NCI-H446 (cell line): ENCODE data around the gene PPP6R2.

ENCODE experiments used
- DNase-seq, 2 experiments: peaks; one replicate each; lab custom pipeline; 2025; lab: John Stamatoyannopoulos, UW

Gene PPP6R2

DNA sequence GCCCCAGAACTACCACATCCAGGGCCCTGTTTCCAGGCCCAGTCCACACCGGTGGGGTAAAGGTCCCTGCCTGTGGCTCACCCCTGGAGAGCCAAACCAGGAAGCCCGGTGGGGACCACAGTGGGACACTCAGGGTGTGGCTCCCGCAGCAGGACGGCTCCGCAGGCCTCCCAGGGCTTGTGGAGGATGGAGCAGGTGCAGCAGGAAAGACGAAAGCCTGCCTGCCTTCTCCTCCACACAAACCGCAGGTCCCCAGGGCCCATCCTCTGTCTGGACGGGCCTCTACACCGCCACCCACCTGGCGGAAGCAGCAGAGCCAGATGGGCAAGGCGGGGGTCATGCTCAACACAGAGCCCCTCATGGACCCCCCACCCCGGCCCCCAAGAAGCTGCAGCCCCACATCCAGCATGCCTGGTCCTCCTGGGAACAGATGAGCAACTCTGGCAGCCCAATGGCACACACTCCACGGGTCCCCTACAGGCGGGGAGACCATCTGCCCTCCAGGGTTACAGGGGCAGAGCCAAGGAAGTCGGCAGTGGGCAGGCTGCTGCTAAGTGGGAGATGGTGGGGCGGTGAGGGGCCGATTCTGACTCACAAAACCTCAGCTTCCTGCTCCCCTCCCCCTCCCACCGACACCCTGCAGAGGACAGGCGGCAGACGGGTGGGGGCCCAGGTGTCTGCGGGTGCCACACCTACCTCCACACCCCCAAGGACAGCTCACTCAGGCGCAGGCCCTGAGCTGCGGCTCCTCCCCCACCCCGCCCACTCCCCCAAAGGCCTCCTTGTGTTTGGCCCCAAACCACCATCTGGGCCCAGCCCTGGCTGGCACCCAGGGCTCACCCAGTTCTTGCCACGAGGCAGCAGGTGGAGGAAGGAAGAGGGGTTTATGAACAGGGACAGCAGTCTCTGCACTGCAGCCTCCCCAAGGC, 126.5 kb downstream of the PPP6R2 start:
- peak in 1 of 2 experiments; percentile 46 for DNase-seq

DNA sequence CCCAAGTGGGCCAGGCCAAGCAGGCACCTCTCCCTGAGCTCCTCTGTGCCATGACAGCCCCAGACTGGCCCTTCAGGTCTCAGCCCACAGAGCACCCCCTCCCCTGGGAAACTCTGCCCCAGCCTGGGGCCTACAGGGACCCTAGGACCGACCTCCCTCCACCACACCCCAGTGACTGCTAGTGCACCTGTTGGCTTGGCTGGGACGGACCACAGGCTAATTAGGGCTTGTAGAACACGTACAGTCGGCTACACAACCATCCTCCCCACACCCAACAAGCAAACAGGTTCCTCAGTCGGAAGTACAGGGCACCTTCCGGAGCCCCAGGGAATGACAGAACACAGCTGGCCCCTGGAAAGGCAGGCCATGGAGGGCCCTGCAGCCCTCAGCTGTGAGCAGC, 127.4 kb downstream of the PPP6R2 start:
- no peak for DNase-seq

DNA sequence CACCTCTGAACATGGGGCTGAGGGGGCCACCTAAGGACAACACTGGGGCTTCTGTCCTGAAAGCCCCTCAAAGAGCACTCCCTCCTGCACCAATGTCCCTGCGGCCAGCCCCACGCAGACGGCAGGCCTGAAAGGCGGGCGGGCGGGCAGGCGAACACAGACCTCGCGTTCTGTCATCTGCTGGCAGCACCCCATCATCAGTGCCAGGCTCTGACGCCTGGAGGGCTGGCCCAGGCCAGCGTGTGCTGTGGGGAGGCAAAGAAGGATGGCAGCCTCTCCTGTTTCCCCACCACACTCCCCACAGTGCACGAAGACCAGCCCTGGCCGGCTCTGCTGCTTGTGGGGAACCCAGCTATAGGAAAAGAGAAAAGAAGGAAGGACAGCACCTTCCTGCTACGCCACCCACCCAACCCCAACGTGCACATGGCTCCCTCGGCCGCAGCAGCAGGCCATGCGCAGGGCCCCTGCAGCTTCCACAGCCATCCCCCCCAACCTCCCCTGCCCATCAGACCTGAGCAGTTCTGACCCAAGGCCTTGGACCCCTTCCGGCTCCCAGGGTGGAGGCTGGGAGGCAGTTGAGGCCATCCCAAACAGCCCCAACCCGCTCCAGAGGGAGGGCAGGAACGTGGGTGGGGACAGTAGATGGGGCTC, 128.2 kb downstream of the PPP6R2 start:
- DNase-seq, result no peak

DNA sequence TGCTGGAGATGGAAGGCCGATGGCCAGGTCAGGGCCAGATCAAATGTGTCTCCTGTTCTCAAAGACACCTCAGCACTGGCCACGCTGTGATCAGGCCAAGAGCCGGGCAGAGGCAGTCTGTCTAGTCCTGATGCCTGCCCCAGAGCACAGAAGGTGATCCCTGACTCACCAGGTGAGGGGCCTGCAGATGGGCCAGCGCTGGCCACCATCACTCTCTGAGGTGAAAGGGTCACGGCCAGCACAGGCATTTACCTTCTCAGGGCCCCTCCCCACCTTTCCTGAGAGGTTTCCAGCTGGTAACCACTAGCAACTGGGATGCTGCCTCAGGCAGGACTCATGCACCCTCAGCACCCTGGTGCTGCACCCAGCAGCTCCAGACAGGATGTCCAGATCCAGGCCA, 128.8 kb downstream of the PPP6R2 start:
- DNase-seq, result no peak

DNA sequence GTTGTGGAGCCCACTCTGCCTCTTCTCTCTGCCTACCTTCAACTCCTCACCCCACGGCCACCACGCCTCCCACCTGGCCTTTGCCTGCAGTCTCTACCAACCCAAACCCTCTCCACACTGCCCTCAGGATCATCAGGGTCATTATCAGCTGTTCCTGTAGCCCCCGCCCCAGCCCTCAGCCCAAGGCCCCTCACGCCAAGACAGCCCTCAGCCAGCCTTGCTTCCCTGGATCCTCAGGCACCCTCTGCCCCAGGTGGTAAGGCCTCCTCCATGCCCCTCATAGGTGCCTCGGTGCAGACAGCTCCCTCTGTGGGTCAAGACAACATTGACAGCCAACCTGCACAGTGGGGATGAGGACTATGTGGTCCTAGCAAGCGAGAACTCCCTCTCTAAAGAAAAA, 130.0 kb downstream of the PPP6R2 start:
- no peak for DNase-seq

DNA sequence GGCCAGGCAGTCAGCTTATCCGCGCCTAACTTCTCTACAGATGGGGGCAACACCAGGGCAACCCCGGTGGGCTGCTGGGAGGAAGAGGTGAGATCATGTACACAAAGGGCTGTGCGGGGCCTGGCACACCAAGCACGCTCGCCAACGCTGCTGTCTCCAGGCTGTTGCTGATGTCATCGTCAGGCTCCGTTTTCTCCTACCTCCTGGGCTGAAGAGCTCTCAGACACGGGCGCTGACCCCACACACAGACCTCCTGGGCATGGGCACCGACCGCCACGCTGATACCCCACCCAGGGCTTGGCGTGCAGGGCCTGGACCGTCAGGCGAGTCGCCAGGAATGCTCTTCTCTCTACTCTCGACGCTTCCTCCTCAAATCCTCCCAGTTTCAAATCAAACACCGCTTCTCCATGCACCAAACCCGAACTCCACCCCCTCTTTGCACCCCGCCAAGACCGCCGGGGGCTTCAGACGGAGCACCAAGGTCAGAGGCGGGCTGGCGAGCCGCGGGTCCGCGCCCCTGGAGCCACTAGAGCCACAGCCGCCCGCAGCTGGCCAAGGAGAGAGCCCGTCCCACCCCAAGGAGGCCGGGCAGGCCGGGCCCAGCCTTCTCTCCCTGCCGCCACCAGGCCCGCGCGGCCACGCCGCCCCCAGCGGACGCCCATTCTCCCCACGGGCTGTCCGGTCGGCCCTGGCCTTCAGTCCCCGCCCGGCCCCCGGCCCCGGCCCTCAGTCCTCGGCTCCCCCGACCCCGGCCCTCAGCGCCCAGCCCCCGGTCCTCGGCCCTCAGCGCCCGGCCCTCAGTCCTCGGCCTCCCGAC, 130.9 kb downstream of the PPP6R2 start:
- no peak for DNase-seq

DNA sequence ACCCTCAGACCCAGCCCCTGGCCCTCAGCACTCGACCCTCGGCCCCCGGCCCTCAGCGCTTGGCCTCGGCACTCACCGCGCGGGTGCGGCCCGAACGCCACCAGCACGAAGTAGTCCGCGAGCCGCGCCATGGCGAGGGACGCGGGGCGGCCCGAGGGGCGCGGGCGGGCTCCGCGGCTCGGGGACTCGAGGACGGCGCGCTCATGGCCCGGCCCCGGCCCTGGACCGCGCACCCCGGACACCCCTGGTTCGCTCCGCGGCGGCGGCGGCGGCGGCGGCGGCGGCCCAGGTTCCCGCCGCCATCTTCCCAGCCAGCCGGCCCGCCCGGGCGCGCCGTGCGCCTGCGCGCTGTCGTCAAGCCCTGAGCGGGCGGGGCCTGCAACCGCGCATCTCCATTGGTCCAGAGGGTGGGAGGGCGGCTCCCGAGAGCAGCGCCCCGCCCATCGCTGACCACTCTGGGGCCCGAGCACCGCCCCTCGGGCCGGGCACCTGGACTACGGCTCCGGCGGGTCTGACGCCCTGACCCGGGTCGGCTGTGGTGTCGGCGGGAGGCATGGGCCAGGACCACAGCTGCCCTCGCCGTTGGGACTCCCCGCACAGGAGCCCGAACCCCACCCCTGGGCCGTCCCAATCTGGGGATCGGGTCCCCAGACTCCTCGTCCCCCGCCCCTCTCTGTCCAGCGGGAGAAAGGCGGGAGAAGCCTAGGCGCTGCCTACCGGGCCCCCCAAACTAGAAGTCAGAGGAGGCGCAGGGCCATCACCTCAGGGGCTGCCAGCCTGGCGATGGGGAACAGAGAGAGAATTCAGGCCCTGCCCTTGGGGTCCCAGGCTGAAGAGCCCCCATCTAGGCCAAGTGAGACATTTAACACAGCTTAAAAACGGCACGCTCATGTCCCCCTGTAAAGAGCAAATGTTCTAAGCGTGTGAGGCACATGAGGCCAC, 131.9 kb downstream of the PPP6R2 start, which contains the start of gene SBF1:
Gene SBF1 (minus strand): TSS at position 326 of the 942 bp plus-strand sequence. CDS start 195 bp downstream, at position 131.
- DNase-seq, result peak; percentile 48 to 88

DNA sequence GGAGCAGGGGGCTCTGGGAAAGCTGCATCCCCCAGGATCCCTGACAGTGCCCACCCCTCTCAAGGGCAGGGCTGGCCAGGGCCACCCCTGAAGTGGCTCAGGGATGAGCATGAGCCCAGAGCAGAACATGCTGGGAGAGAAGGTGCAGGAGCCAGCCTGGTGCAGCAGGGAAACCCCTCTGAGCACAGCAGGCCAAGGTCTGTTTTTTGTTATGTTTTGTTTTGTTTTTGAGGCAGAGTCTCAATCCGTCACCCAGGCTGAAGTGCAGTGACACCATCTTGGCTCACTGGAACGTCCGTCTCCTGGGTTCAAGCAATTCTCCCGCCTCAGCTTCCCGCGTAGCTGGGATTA, 132.5 kb downstream of the PPP6R2 start:
- DNase-seq, result no peak

DNA sequence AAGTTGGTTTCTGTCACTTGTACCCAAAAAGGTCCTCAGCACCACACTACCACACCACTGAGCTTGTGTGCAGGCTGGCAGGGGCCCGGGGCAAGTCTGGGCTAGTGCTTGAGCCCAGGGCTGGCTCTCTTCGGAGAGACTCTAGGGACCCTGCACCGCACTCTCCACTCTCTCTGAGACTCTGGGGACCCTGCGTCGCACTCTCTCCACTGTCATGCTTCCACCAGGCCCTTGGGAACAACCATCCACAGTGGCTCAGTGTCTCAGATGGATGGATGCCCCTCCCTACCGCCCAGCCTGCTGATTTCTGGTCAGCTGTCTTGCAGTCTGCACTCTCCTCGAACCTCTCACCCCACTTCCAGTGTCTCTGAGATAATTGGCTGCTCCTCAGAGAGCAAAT, 133.7 kb downstream of the PPP6R2 start:
- DNase-seq, result no peak

DNA sequence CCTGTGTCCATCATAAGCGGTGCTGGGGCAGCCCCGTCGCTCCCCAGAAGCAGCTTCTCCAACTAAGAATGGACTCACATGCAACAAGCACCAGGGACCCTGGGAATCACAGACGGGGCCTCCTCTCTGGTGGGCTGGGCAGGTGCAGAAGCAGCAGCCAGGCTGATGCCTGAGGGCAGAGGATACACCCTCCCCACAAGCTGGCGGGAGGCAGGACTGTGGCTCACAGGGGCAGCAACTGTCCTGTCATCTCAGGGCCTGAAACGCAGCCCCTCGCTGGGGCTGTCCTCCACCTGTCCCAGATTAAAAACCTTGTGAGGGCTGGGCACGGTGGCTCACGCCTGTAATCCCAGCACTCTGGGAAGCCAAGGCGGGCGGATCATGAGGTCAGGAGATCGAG, 134.8 kb downstream of the PPP6R2 start:
- DNase-seq, result no peak

DNA sequence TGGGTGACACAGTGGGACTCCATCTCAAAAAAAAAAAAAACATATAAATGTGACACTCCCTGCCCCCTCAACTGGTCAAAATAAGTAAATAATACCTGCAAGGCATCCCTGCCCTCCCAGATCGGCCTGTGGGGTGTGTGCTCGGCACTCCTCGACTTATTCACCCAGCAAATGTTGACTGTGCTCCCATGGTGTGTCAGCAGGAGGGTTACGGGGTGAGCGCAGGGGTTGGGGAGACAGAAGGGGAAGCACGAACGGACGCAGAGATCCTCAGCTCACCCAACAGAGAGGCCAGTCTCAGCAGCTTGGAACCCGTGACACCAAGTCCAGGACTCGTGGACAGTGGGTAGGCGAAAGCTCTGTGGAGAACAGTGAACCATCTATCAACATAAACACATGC, 136.6 kb downstream of the PPP6R2 start:
- DNase-seq, result no peak

DNA sequence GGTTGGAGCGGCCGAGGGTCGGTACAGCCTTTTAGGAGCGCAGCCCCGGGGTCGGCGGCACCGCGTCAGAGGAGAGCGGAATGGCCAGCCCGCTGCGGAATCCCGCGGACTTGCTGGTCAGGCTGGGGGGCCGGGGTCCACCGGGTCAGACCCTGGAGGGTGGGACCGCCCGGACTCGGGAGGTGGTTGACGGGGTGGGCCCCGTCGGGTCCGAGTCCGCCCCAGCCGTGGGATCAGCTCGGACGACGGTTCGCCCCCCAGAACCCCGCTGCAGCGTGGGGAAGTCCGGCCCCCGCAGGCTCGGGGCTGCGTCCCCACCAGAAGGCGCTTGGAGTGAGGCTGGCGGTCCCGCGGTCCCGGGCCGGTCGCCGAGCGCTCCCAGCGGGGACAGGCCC, 137.9 kb downstream of the PPP6R2 start:
- DNase-seq, result no peak

DNA sequence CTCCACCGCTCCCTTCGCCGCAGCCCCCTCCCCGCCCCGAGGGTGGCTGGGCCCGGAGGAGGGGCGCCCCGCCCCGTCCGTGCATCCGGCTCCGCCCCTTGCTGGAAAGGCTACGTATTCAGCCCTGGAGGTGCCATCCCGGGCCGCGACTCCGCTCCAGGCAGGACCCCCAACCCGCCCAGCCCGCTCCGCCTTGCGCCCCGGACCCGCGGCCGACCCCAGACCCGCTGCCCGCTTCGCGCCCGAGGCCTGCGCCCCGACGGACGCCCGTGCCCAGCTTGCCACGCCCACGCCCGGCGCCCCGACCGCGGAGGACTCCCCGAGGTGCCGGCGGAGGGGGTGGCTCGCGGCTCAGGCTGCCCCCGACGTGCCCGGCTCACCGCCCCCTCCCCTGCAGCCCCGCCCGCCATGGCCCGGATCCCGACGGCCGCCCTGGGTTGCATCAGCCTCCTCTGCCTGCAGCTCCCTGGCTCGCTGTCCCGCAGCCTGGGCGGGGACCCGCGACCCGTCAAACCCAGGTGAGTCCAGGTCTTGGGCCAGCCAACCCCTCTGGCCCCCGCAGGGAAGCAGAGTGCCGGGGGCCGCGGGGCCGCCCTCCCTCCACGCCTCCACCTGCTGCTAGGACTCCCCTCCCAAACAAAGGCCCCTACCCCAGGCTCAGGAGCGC, 138.4 kb downstream of the PPP6R2 start, which contains the start of gene ADM2:
Gene ADM2 (plus strand): TSS at position 104 of the 667 bp plus-strand sequence. CDS start 305 bp downstream, at position 409.
- no peak for DNase-seq

DNA sequence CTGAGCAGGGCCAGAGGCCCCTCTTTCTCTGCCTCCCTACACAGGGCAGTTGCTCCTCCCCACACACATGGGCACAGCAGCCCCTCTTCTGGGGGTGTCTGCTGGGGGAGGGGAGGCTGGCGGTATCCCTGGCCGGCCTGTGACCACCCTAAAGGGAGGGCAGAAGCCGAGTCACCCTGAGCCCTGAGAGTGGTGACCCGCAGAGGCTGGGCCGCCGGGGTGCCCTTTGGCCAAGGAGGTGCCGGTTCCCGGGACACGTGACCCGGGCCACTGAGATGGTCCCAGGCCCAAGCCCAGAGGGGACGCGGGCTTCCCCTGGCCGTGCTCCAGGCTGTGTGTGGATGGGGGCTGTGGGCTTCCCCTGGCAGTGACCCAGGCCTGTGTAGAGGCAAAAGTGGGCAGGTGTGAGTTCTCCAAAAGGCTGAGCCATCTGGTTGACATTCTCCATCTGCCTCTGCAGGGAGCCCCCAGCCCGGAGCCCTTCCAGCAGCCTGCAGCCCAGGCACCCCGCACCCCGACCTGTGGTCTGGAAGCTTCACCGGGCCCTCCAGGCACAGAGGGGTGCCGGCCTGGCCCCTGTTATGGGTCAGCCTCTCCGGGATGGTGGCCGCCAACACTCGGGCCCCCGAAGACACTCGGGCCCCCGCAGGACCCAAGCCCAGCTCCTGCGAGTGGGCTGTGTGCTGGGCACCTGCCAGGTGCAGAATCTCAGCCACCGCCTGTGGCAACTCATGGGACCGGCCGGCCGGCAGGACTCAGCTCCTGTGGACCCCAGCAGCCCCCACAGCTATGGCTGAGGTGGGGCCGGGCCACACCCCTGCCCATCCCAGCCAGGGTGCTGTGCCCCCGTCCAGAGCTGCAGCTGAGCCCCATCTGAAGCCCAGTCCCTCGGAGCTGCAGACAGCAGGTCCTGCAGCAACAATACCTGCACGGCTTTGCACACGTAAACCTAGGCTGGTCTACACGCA, 139.3 kb downstream of the PPP6R2 start:
- DNase-seq, result no peak

DNA sequence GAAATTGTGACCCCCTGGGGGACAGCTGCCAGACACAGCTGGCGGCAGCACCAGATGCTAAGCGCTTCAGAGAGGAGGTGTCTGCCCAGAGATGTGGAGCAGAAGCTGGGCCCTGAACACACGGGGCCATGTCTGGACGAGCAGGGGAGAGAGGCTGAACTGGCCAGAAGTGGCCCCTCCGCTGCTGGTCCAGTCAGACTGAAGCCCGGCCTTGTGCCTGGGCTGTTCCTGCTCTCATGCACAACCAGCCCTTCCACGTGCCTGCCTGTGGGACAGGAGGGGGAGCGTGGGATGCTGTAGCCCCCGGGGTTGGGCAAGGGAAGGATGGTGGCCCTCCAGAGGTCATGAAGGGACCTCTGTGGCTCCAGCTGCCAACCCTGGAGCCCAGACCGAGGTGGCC, 140.0 kb downstream of the PPP6R2 start:
- DNase-seq, result no peak

DNA sequence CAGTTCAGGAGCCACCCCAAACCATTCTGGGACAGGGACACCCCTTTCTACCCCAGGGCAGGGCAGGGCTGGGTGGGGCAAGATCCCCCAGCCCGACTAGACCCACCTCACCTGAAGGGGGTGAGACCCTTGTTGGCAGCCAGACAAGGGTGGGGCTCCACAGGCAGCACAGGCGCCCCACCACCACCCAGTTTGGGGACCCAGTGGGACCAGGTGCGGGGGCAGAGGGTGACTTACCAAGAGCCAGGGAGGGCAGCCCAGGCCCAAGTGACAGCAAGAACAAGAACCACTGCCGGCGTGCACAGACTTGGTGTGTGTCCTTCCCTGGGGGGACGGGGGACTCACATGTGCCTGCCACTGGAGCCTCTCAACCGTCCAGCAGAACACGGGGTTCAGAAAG, 140.4 kb downstream of the PPP6R2 start:
- DNase-seq, result no peak

DNA sequence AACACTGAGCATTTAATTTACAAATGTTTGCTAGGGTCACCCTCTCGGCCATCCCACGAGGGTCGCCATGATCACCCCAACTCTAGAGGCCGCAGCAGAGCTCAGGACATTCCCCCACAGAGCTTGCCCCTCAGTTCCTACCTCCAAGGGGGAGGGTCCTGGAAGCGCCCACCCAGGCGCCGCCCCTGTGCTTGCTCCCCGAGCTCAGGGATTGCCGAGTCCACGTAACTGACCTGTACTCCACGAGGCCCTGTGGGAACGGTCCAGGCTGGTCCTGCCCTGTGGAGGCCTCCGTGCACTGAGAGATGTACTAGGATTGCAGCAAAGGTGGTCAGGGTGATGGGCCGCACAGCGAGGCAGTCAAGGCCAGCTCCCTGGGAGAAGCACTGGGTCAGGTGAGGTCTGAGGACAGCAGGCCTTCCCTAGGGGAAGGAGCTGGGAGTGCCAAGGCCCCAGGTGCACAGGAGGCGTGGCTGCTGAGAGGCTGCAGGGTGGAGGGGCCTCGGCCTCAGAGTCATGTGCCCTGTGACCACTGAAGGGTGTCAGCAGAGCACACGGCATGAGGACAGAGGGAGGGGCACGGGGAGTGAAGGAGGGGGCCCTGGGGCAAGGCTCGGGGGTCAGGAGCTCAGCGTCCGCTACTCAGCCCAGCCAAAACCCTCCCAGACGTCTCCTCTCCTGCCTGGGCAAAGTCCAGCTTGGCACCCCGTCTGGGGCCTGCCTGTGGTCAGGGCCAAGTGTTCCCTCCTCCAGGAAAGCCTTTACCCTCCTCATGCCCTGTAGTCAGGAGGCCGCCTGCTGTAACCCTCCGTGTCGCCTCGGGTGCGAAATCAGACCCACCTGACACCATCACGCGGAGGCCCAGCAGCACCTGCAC, 141.1 kb downstream of the PPP6R2 start:
- no peak for DNase-seq
